K562 (cell line): ENCODE measurements around the gene WDHD1. TPM values are rescaled to one million over a fixed set of nuclear protein-coding genes. Genes with fewer than 3 reads are reported as not detected.

Experiments used
- ATAC-seq: fragments of 200-7000 bp; cut with Tn5 transposase; 3 replicates; pipeline ENCODE4 v1.9.1; 2020; ENCODE audit warnings: moderate library complexity
- BruUV-seq: library from RNA; stranded (reverse); fragments of 400-500 nt; replicated peaks from 2 replicates; lab custom pipeline; 2021; lab: Mats Ljungman, UMichigan
- CTCF ChIA-PET: fragments of 300-600 bp; formaldehyde crosslinking; extraction: SDS; loops from one replicate; lab custom pipeline; 2021; ENCODE audit warnings: low intra/inter-chr PET ratio; lab: Yijun Ruan, JAX
- POLR2A ChIA-PET: fragments of 300-600, 350-650 bp; sonication (Branson Sonifier 250); formaldehyde crosslinking; extraction: SDS; loops from one replicate; lab custom pipeline; 2021; ENCODE audit warnings: antibody characterized with exemption, inconsistent platforms; lab: Yijun Ruan, JAX
- DNase-seq, 4 experiments: peaks; one replicate each; pipeline versions ENCODE4 v3.0.0 to v3.0.0-alpha.2; 2011 to 2018; ENCODE audit warnings: low spot score in 3 of 4, mixed read lengths in 3 of 4; ENCODE audit errors: extremely low read depth in 1 of 4
- FAIRE-seq: peaks from 2 replicates; lab custom pipeline; 2011; peaks lifted over from hg19 to GRCh38; lab: Jason Lieb, UNC
- H2AFZ ChIP-seq: 2 replicates; pipeline ENCODE4 v1.6.0; 2011; ENCODE audit warnings: low read depth, low read length, control low read depth, inconsistent platforms
- H3K27ac ChIP-seq: fragments of 200-600 bp; 3 replicates; pipeline ENCODE4 v1.8.0; 2011; ENCODE audit warnings: low read depth, mild to moderate bottlenecking, control low read depth, inconsistent platforms, low read length, moderate library complexity, mixed read lengths; ENCODE audit errors: extremely low read depth
- H3K27me3 ChIP-seq, 2 experiments: fragments of 300-600 bp in 1 of 2; 2 replicates in 1 of 2; 3 replicates in 1 of 2; pipeline versions ENCODE4 v1.6.0 to v1.8.0; 2011; ENCODE audit warnings: inconsistent platforms in 2 of 2, low read length in 2 of 2, mild to moderate bottlenecking in 1 of 2, mixed read lengths in 1 of 2, moderate library complexity in 1 of 2; ENCODE audit not compliant: control insufficient read depth in 2 of 2, insufficient read depth in 2 of 2
- H3K36me3 ChIP-seq: fragments of 300-600 bp; 3 replicates; pipeline ENCODE4 v1.8.0; 2011; ENCODE audit warnings: mild to moderate bottlenecking, low read length, inconsistent platforms; ENCODE audit not compliant: control insufficient read depth, insufficient read depth
- H3K4me1 ChIP-seq, 2 experiments: fragments of 200-600 bp in 1 of 2; replicated peaks in 1 of 2; 2 replicates in 1 of 2; 3 replicates in 1 of 2; pipeline versions ENCODE4 v1.5.1 to v1.8.0; 2011; ENCODE audit warnings: inconsistent platforms in 2 of 2, low read length in 2 of 2, mild to moderate bottlenecking in 1 of 2, mixed read lengths in 1 of 2, moderate library complexity in 1 of 2; ENCODE audit not compliant: control insufficient read depth in 2 of 2, insufficient read depth in 2 of 2
- H3K4me2 ChIP-seq: 2 replicates; pipeline ENCODE4 v1.6.1; 2011; ENCODE audit warnings: low read length, control low read depth, inconsistent platforms, mixed read lengths; ENCODE audit not compliant: insufficient read depth
- H3K4me3 ChIP-seq: fragments of 200-600 bp; sonication (generic), shearing (Covaris generic); 2 replicates; pipeline ENCODE4 v1.5.1; 2016; ENCODE audit warnings: control low read depth, inconsistent platforms
- H3K79me2 ChIP-seq: fragments of 200-600 bp; 3 replicates; pipeline ENCODE4 v1.8.0; 2011; ENCODE audit warnings: low read length, inconsistent platforms; ENCODE audit not compliant: control insufficient read depth, insufficient read depth
- H3K9ac ChIP-seq, 2 experiments: 2 replicates each; pipeline versions ENCODE4 v1.6.0 to v1.6.1; 2011; ENCODE audit warnings: low read depth in 2 of 2, low read length in 2 of 2, control low read depth in 1 of 2, inconsistent platforms in 1 of 2, mild to moderate bottlenecking in 1 of 2, mixed read lengths in 1 of 2; ENCODE audit not compliant: insufficient read depth in 1 of 2
- H3K9me1 ChIP-seq: one replicate; pipeline ENCODE4 v1.6.0; 2011; ENCODE audit warnings: inconsistent platforms, mild to moderate bottlenecking, low read length, moderate library complexity; ENCODE audit not compliant: control insufficient read depth, insufficient read depth
- H3K9me3 ChIP-seq: replicated peaks from 2 replicates; pipeline ENCODE4 v1.5.1; 2011; ENCODE audit warnings: low read depth, low read length, inconsistent platforms; ENCODE audit not compliant: control insufficient read depth, insufficient read depth
- H4K20me1 ChIP-seq: replicated peaks from 2 replicates; pipeline ENCODE4 v1.6.1; 2011; ENCODE audit warnings: low read length, inconsistent platforms, mixed read lengths; ENCODE audit not compliant: control insufficient read depth, insufficient read depth
- ARNT ChIP-seq, 2 experiments: fragments of 450-650 bp; IDR thresholded peaks; 2 replicates each; pipeline ENCODE4 v1.6.1; 2016; ENCODE audit warnings: mild to moderate bottlenecking in 1 of 2
- CHD4 ChIP-seq: fragments of 200-600 bp; sonication (generic); IDR thresholded peaks from 3 replicates; pipeline ENCODE4 v1.6.1; 2012; ENCODE audit warnings: low read depth, mild to moderate bottlenecking, mixed read lengths, low read length, inconsistent platforms; ENCODE audit not compliant: insufficient read depth, insufficient replicate concordance, poor library complexity, severe bottlenecking
- CXXC5 ChIP-seq: fragments of 250-450 bp; sonication (Bioruptor Pico); IDR thresholded peaks from 2 replicates; pipeline ENCODE4 v1.8.0; 2022; ENCODE audit warnings: inconsistent platforms, mild to moderate bottlenecking, moderate library complexity
- HDAC1 ChIP-seq, 2 experiments: fragments of 450-650 bp; IDR thresholded peaks; 2 replicates each; pipeline ENCODE4 v1.6.1; 2016 to 2017; ENCODE audit warnings: inconsistent platforms in 1 of 2, mild to moderate bottlenecking in 1 of 2, moderate library complexity in 1 of 2
- HDAC3 ChIP-seq: fragments of 450-650 bp; IDR thresholded peaks from 2 replicates; pipeline ENCODE4 v1.6.1; 2018; ENCODE audit warnings: borderline replicate concordance, mild to moderate bottlenecking, moderate library complexity; ENCODE audit not compliant: partially characterized antibody
- HMGN3 ChIP-seq: IDR thresholded peaks from 2 replicates; pipeline ENCODE4 v1.6.1; 2011; ENCODE audit warnings: borderline replicate concordance, low read depth, mild to moderate bottlenecking, mixed read lengths, low read length; ENCODE audit not compliant: insufficient read length; ENCODE audit errors: extremely low read depth
- HNRNPL ChIP-seq: fragments of 200-400 bp; formaldehyde crosslinking; IDR thresholded peaks from 2 replicates; pipeline ENCODE4 v1.6.1; 2017; ENCODE audit warnings: low read depth, mild to moderate bottlenecking, low read length
- KHSRP ChIP-seq: fragments of 450-650 bp; IDR thresholded peaks from 2 replicates; pipeline ENCODE4 v1.6.1; 2017
- KLF16 ChIP-seq: IDR thresholded peaks from 2 replicates; pipeline ENCODE4 v1.6.1; 2016; ENCODE audit warnings: antibody characterized with exemption
- MED1 ChIP-seq: sonication (generic); formaldehyde crosslinking; IDR thresholded peaks from 2 replicates; pipeline ENCODE4 v1.8.1; 2023; ENCODE audit warnings: missing genetic modification reagents, borderline replicate concordance
- MEF2D ChIP-seq: conservative IDR thresholded peaks from 2 replicates; pipeline ENCODE4 v1.6.1; 2016; ENCODE audit warnings: low read depth, missing genetic modification characterization, missing compliant biosample characterization
- PHB ChIP-seq: fragments of 250-450 bp; sonication (Bioruptor Pico); IDR thresholded peaks from 2 replicates; pipeline ENCODE4 v1.5.0; 2021
- RB1 ChIP-seq: fragments of 450-650 bp; IDR thresholded peaks from 2 replicates; pipeline ENCODE4 v1.6.1; 2017; ENCODE audit warnings: low read depth, mild to moderate bottlenecking
- SAFB2 ChIP-seq: fragments of 200-400 bp; formaldehyde crosslinking; IDR thresholded peaks from 2 replicates; pipeline ENCODE4 v1.6.1; 2018; ENCODE audit warnings: borderline replicate concordance, low read length, low read depth, moderate library complexity; ENCODE audit not compliant: severe bottlenecking
- SUPT5H ChIP-seq: fragments of 450-650 bp; IDR thresholded peaks from 2 replicates; pipeline ENCODE4 v1.6.1; 2016
- ZNF41 ChIP-seq: fragments of 250-450 bp; sonication (Bioruptor Pico); conservative IDR thresholded peaks from 2 replicates; pipeline ENCODE4 v1.4.0; 2020; ENCODE audit warnings: mild to moderate bottlenecking
- WGBS: fragments of 100-300 bp; shearing (Covaris generic); methylation state at CpG from one replicate; pipeline ENCODE4 v1.1.6; 2016; ENCODE audit warnings: low coverage, mixed read lengths; ENCODE audit not compliant: insufficient coverage; ENCODE audit errors: missing lambda C conversion rate; 5-methylcytosine and 5-hydroxymethylcytosine counted together
- in situ Hi-C: fragments of 300-500 bp; cut with MboI; formaldehyde crosslinking; loops from 4 replicates; pipeline ENCODE4 v1.15.0; 2018; ENCODE audit warnings: inconsistent platforms, mixed read lengths
- intact Hi-C: fragments of 100-400 bp; cut with micrococcal nuclease; formaldehyde crosslinking; loops from 2 replicates; pipeline ENCODE4 v1.14.2; 2022
- polyA plus RNA-seq, 8 experiments: library from polyadenylated mRNA; depleted of rRNA in 4 of 8; stranded (reverse) in 5 of 8; unstranded in 3 of 8; fragments of >200 nt; fragmentation: Nextera tagmentation in 2 of 8; fragmentation: Illumina TruSeq in 1 of 8; extraction: Ambion mirVana in 2 of 8; extraction: Trizol in 1 of 8; gene quantifications; 2 replicates each; pipeline versions ENCODE4 v1.2.1 to v1.2.3, GENCODE V29; 2011 to 2014; ENCODE audit warnings: inconsistent platforms in 1 of 8, missing spikeins in 1 of 8
- total RNA-seq, 7 experiments: library from RNA; depleted of rRNA in 6 of 7; stranded (reverse); fragments of >200 nt in 6 of 7; fragmentation: Illumina TruSeq in 2 of 7; extraction: Trizol in 2 of 7; gene quantifications; 2 replicates each; pipeline versions ENCODE4 v1.2.1 to v1.2.3, GENCODE V29; 2011 to 2021; ENCODE audit warnings: low replicate concordance in 1 of 7
- TF ChIP-seq, protein P1 (sequence below): fragments of 450-650 bp; IDR thresholded peaks from 2 replicates; pipeline ENCODE4 v1.6.1; 2016; ENCODE audit warnings: antibody characterized with exemption
- TF ChIP-seq, protein P2 (sequence below): fragments of 250-450 bp; sonication (Bioruptor Pico); IDR thresholded peaks from 2 replicates; pipeline ENCODE4 v1.5.0; 2021; ENCODE audit warnings: mild to moderate bottlenecking, borderline replicate concordance
- TF ChIP-seq, protein P3 (sequence below): conservative IDR thresholded peaks from 2 replicates; pipeline ENCODE4 v1.6.1; 2011; ENCODE audit warnings: low read depth, mild to moderate bottlenecking, low read length; ENCODE audit not compliant: control insufficient read depth

The WDHD1 gene
- total and polyA plus RNA-seq, 9 of the 15 experiments (the other 6 are each of a cell fraction or from before 2014, with no cell fraction given): 11.7 to 39.1 (median 30.0) TPM

DNA sequence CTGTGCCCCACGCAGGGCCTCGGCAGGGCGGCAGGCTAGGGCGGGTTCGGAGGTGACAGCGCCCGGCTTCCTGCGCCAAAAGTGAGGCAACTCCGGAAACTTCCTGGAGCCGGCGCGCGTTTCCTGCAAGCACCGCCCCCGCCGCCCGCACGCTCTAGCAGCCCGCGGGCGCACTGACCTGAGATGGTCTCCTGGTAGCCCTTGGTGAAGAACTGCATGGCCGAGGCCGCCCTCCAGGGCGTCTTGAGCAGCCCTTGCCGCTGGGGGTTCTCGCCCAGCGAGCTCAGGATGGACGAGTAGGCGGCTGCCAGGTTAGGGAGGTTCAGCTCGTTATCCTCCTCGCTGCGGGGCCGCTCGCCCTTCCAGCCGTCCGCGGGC is 124.8 kb downstream of the WDHD1 start:
- WGBS: 4% methylated on average over 13 of the region's 37 CpGs
- ChIA-PET CTCF (interaction anchor here (0.6 to 1.1 kb wide), 2 partner anchors 259 to 338 kb away, joined by 3 to 4 read pairs; no protein-coding TSS in a partner anchor), POLR2A (interaction anchor here (0.8 to 1.4 kb wide), 4 partner anchors 13 to 129 kb away, joined by 3 to 7 read pairs (median 4); no protein-coding TSS in a partner anchor)
- H3K4me2 ChIP-seq: peak overlapping the region; percentile 82
- peak overlapping the region; percentile 92 for H2AFZ ChIP-seq
- peak overlapping the region; percentile 70 to 91 for H3K9ac ChIP-seq
- FAIRE-seq (no peak), DNase-seq (peak; percentile 27 to 78 (median 40)), ATAC-seq (peak; percentile 87)
- BruUV-seq: no TSS peak
- peaks cover 0 to 15% of the 10 kb centered on the region in 2 experiments; a peak in 3 of 5 replicates for H3K4me1 ChIP-seq
- no peaks in the 10 kb centered on the region; the same call in 2 of the 3 replicates for H3K79me2 ChIP-seq
- in situ Hi-C loops: no loop called here
- no peaks in the 10 kb centered on the region for H3K9me1 ChIP-seq
- intact Hi-C loops: no loop called here
- no peaks in the 10 kb centered on the region for H4K20me1 ChIP-seq
- H3K27ac ChIP-seq: peak overlapping the region; percentile 43
- H3K27me3 ChIP-seq: no peaks in the 10 kb centered on the region
- H3K4me3 ChIP-seq: peak overlapping the region; percentile 80
- H3K9me3 ChIP-seq: no peaks in the 10 kb centered on the region
- H3K36me3 ChIP-seq: no peaks in the 10 kb centered on the region
- TF ChIP-seq, protein P1, sequence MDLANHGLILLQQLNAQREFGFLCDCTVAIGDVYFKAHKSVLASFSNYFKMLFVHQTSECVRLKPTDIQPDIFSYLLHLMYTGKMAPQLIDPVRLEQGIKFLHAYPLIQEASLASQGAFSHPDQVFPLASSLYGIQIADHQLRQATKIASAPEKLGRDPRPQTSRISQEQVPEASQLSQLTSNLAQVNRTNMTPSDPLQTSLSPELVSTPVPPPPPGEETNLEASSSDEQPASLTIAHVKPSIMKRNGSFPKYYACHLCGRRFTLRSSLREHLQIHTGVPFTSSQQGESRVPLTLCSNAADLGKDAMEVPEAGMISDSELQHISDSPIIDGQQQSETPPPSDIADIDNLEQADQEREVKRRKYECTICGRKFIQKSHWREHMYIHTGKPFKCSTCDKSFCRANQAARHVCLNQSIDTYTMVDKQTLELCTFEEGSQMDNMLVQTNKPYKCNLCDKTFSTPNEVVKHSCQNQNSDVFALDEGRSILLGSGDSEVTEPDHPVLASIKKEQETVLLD: no peak
- no peak for TF ChIP-seq KHSRP
- TF ChIP-seq RB1: no peak
- no peak for TF ChIP-seq ARNT (IDR thresholded peaks at IDR 0.05)
- TF ChIP-seq MED1 (CRISPR knock-in tag): no peak
- no peak for TF ChIP-seq KLF16
- no peak for TF ChIP-seq HNRNPL
- no peak for TF ChIP-seq MEF2D (tag)
- no peak for TF ChIP-seq PHB
- TF ChIP-seq, protein P2, sequence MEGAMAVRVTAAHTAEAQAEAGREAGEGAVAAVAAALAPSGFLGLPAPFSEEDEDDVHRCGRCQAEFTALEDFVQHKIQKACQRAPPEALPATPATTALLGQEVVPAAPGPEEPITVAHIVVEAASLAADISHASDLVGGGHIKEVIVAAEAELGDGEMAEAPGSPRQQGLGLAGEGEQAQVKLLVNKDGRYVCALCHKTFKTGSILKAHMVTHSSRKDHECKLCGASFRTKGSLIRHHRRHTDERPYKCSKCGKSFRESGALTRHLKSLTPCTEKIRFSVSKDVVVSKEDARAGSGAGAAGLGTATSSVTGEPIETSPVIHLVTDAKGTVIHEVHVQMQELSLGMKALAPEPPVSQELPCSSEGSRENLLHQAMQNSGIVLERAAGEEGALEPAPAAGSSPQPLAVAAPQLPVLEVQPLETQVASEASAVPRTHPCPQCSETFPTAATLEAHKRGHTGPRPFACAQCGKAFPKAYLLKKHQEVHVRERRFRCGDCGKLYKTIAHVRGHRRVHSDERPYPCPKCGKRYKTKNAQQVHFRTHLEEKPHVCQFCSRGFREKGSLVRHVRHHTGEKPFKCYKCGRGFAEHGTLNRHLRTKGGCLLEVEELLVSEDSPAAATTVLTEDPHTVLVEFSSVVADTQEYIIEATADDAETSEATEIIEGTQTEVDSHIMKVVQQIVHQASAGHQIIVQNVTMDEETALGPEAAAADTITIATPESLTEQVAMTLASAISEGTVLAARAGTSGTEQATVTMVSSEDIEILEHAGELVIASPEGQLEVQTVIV (CRISPR knock-in tag): no peak
- TF ChIP-seq HDAC3: no peak
- TF ChIP-seq CXXC5 (CRISPR knock-in tag): peak; percentile 38; the same call in 1 of the 2 replicates
- no peak for TF ChIP-seq SUPT5H
- TF ChIP-seq HDAC1 (IDR thresholded peaks at IDR 0.05): peak in 1 of 2 experiments; percentile 10; a peak in 1 of 4 replicates
- TF ChIP-seq SAFB2: no peak
- TF ChIP-seq HMGN3: no peak
- TF ChIP-seq ZNF41 (CRISPR knock-in tag): no peak
- TF ChIP-seq, protein P3, sequence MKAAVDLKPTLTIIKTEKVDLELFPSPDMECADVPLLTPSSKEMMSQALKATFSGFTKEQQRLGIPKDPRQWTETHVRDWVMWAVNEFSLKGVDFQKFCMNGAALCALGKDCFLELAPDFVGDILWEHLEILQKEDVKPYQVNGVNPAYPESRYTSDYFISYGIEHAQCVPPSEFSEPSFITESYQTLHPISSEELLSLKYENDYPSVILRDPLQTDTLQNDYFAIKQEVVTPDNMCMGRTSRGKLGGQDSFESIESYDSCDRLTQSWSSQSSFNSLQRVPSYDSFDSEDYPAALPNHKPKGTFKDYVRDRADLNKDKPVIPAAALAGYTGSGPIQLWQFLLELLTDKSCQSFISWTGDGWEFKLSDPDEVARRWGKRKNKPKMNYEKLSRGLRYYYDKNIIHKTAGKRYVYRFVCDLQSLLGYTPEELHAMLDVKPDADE: no peak
- no peak for TF ChIP-seq CHD4
